ENCODE data around the gene UBE3A.

UBE3A gene

DNA sequence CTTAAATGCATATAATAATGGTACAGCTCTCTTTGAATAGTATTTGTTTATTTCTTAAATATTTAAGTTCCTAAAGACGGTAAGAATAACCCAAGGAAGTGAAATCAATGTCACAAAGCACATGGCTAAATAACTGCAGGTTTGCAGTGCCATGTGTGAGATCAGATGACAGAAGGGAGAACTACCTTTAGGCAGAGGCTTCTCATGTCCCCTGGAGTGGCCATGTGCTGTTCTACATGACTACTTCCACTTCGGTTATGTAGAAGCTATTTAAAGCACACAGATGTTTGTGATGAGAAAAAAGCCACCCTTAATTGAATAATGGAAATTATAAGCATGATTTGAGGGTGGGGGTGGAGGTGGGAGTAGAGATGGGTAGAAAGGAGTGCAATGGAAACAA lies 109.1 kb downstream of the UBE3A start:
- no peak for DNase-seq (ENCODE audit: low spot score)

DNA sequence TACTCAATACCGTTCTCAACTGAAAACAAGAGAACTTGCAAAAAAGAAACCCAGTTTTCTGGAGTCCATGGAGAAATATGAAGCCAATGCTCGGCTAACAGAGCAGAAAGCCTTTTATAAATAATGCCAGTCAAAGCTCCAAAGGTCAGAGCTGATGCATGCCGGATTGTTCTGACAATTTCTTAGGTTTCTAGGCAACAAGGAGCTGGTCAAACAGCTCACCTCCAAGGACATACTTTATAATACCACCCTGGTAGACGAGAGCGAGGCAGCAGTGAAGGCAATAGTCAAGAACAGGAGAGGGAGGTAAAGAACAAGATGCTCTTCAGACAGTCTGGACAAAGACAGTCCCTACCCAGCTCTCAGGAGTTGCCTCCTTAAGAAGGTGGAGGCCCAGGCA lies 111.1 kb downstream of the UBE3A start:
- no peak for DNase-seq (ENCODE audit: low spot score)

- DNase-seq (ENCODE audit: low spot score), result no peak
Observed at GRCh38 chr15:25325187-25325586, 113.6 kb downstream of the UBE3A start.

DNA sequence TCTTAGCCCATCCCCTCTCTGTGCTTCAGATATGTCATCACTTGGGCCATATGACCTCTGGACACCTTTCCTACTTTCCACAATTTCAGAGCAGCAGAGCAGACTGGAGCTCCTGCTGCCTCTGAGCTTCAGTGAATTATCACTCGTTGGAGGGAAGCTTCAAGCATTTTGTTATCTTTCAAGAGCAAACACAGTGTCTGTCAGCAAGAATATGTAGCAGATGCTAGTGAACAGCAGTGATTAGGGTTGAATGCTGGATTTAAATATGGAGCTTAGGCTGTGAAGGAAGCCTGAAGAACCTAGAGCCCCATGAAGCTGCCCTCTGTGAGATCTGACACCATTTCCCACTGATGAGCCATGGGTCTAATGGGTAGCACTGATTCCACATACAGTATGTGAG lies 115.4 kb downstream of the UBE3A start:
- no peak for DNase-seq (ENCODE audit: low spot score)

- DNase-seq (ENCODE audit: low spot score), result no peak
Observed at GRCh38 chr15:25287823-25288222, 151.0 kb downstream of the UBE3A start.

Measured in SW480 (cell line).